ENCODE data around the gene GPR37L1.

- TF ChIP-seq CTCF (IDR thresholded peaks at IDR 0.05; ENCODE audit: low read depth, low read length, missing input control) (no peak), TAF1 (conservative IDR thresholded peaks at IDR 0.05) (no peak), REST (IDR thresholded peaks at IDR 0.05) (no peak), JUND (IDR thresholded peaks at IDR 0.05) (no peak), MAX (IDR thresholded peaks at IDR 0.05) (no peak), GABPA (IDR thresholded peaks at IDR 0.05 in 1 of 2, conservative IDR thresholded peaks at IDR 0.05 in 1 of 2) (no peak), ZBTB33 (IDR thresholded peaks at IDR 0.05) (no peak), SP1 (IDR thresholded peaks at IDR 0.05) (peak; percentile 58), YY1 (IDR thresholded peaks at IDR 0.05) (peak; percentile 48)
Measured at GRCh38 chr1:202107321-202107761, 15.4 kb upstream of the GPR37L1 start.
